ENCODE data around the gene TBR1.

Gene TBR1

GRCh38 chr2:161388146-161388779, 27.8 kb upstream of the TBR1 start:
- in situ Hi-C loops (cut with HindIII; ENCODE audit: low pct_ligation_motif_present, low sequenced_read_pairs), result no loop called here
- no peak for TF ChIP-seq CTCF (IDR thresholded peaks at IDR 0.05; ENCODE audit: low read depth, low read length, missing control alignments)

GRCh38 chr2:161391737-161392506, 24.2 kb upstream of the TBR1 start:
- Histone ChIP-seq H3K36me3 (replicated peaks) (peaks cover 13% of the 10 kb centered on the region), H3K27ac (no peak overlapping the region), H3K27me3 (replicated peaks) (no peaks in the 10 kb centered on the region), H3K4me3 (ENCODE audit: low read depth, low read length) (no peak overlapping the region)
- TF ChIP-seq CTCF (IDR thresholded peaks at IDR 0.05; ENCODE audit: low read depth, low read length, missing control alignments), result no peak
- DNase-seq, result no peak
- in situ Hi-C loops (cut with HindIII; ENCODE audit: low pct_ligation_motif_present, low sequenced_read_pairs), result no loop called here

More at GRCh38 chr2:161388146-161388779, 27.8 kb upstream of the TBR1 start:
- Histone ChIP-seq H3K27me3 (replicated peaks) (no peaks in the 10 kb centered on the region), H3K27ac (no peak overlapping the region), H3K36me3 (replicated peaks) (no peaks in the 10 kb centered on the region), H3K4me3 (ENCODE audit: low read depth, low read length) (no peak overlapping the region)
- DNase-seq, result no peak

GRCh38 chr2:161400076-161400475, 16.0 kb upstream of the TBR1 start:
- H3K27me3 ChIP-seq (replicated peaks), result no peaks in the 10 kb centered on the region
- peaks cover 21% of the 10 kb centered on the region for H3K36me3 ChIP-seq (replicated peaks)
- in situ Hi-C loops (cut with HindIII; ENCODE audit: low pct_ligation_motif_present, low sequenced_read_pairs), result no loop called here
- H3K27ac ChIP-seq, result no peak overlapping the region
- DNase-seq, result no peak
- H3K4me3 ChIP-seq (ENCODE audit: low read depth, low read length), result no peak overlapping the region
- TF ChIP-seq CTCF (IDR thresholded peaks at IDR 0.05; ENCODE audit: low read depth, low read length, missing control alignments), result no peak

GRCh38 chr2:161402297-161402696, 13.8 kb upstream of the TBR1 start:
- in situ Hi-C loops (cut with HindIII; ENCODE audit: low pct_ligation_motif_present, low sequenced_read_pairs), result no loop called here
- Histone ChIP-seq H3K36me3 (replicated peaks) (peaks cover 6% of the 10 kb centered on the region), H3K27me3 (replicated peaks) (no peaks in the 10 kb centered on the region), H3K4me3 (ENCODE audit: low read depth, low read length) (no peak overlapping the region), H3K27ac (no peak overlapping the region)
- DNase-seq, result no peak
- TF ChIP-seq CTCF (IDR thresholded peaks at IDR 0.05; ENCODE audit: low read depth, low read length, missing control alignments), result no peak

GRCh38 chr2:161406316-161406715, 9.8 kb upstream of the TBR1 start:
- no peak for TF ChIP-seq CTCF (IDR thresholded peaks at IDR 0.05; ENCODE audit: low read depth, low read length, missing control alignments)
- no peak overlapping the region for H3K4me3 ChIP-seq (ENCODE audit: low read depth, low read length)
- no peaks in the 10 kb centered on the region for H3K27me3 ChIP-seq (replicated peaks)
- no peak for DNase-seq
- in situ Hi-C loops (cut with HindIII; ENCODE audit: low pct_ligation_motif_present, low sequenced_read_pairs), result no loop called here
- H3K36me3 ChIP-seq (replicated peaks), result peaks cover 6% of the 10 kb centered on the region
- H3K27ac ChIP-seq, result no peak overlapping the region

Measured in brain microvascular endothelial cell (primary cell).